H9 (cell line): ENCODE data around the gene TMEM198. TPM values are rescaled to one million over a fixed set of nuclear protein-coding genes. Genes with fewer than 3 reads are reported as not detected.

Experiments
- DNase-seq: peaks from one replicate; pipeline ENCODE4 v3.0.0-alpha.2; 2017
- H2AFZ ChIP-seq: one replicate; pipeline ENCODE4 v1.6.1; 2013; ENCODE audit warnings: mild to moderate bottlenecking, low read length, control low read depth, moderate library complexity
- H2AK5ac ChIP-seq: 2 replicates; pipeline ENCODE4 v1.6.1; 2013; ENCODE audit warnings: low read length, control low read depth, mixed read lengths; ENCODE audit not compliant: insufficient read length
- H2BK120ac ChIP-seq: one replicate; pipeline ENCODE4 v1.6.1; 2013; ENCODE audit warnings: low read depth, mild to moderate bottlenecking, low read length, control low read depth, inconsistent platforms; ENCODE audit not compliant: poor library complexity, severe bottlenecking
- H2BK12ac ChIP-seq: 2 replicates; pipeline ENCODE4 v1.6.1; 2013; ENCODE audit warnings: low read length, control low read depth, mixed read lengths, low read depth; ENCODE audit not compliant: insufficient read length
- H2BK15ac ChIP-seq: 2 replicates; pipeline ENCODE4 v1.6.1; 2013; ENCODE audit warnings: low read depth, low read length, control low read depth
- H2BK20ac ChIP-seq: one replicate; pipeline ENCODE4 v1.6.1; 2013; ENCODE audit warnings: low read depth, mild to moderate bottlenecking, low read length, control low read depth, inconsistent platforms; ENCODE audit not compliant: poor library complexity, severe bottlenecking
- H2BK5ac ChIP-seq: 2 replicates; pipeline ENCODE4 v1.6.1; 2013; ENCODE audit warnings: low read length, control low read depth, mixed read lengths; ENCODE audit not compliant: insufficient read length
- H3K14ac ChIP-seq: 2 replicates; pipeline ENCODE4 v1.6.1; 2013; ENCODE audit warnings: low read length, control low read depth; ENCODE audit not compliant: insufficient read depth
- H3K18ac ChIP-seq: 2 replicates; pipeline ENCODE4 v1.6.1; 2013; ENCODE audit warnings: low read depth, mild to moderate bottlenecking, mixed read lengths, low read length, control low read depth; ENCODE audit not compliant: insufficient read length
- H3K23ac ChIP-seq: 2 replicates; pipeline ENCODE4 v1.6.1; 2013; ENCODE audit warnings: low read length, control low read depth, mixed read lengths, low read depth; ENCODE audit not compliant: insufficient read length
- H3K23me2 ChIP-seq: 2 replicates; pipeline ENCODE4 v1.6.1; 2013; ENCODE audit warnings: low read depth, mild to moderate bottlenecking, mixed read lengths, low read length, control low read depth; ENCODE audit not compliant: insufficient read length, poor library complexity, severe bottlenecking
- H3K27ac ChIP-seq: 2 replicates; pipeline ENCODE4 v1.5.1; 2013; ENCODE audit warnings: low read length, control low read depth, mixed read lengths, low read depth; ENCODE audit not compliant: insufficient read length
- H3K27me3 ChIP-seq: 2 replicates; pipeline ENCODE4 v1.6.1; 2013; ENCODE audit warnings: low read length, control low read depth, inconsistent platforms; ENCODE audit not compliant: insufficient read depth
- H3K4ac ChIP-seq: 2 replicates; pipeline ENCODE4 v1.6.1; 2013; ENCODE audit warnings: low read depth, mild to moderate bottlenecking, control low read depth, inconsistent platforms, low read length, moderate library complexity
- H3K4me1 ChIP-seq: 2 replicates; pipeline ENCODE4 v1.6.1; 2013; ENCODE audit warnings: low read length, control low read depth, inconsistent platforms; ENCODE audit not compliant: insufficient read depth
- H3K4me2 ChIP-seq: 2 replicates; pipeline ENCODE4 v1.6.1; 2013; ENCODE audit warnings: low read length, control low read depth, mixed read lengths; ENCODE audit not compliant: insufficient read length, insufficient read depth
- H3K56ac ChIP-seq: 2 replicates; pipeline ENCODE4 v1.6.1; 2013; ENCODE audit warnings: low read depth, mild to moderate bottlenecking, mixed read lengths, low read length, control low read depth; ENCODE audit not compliant: insufficient read length
- H3K79me1 ChIP-seq: 2 replicates; pipeline ENCODE4 v1.6.1; 2013; ENCODE audit warnings: low read depth, mild to moderate bottlenecking, moderate library complexity, low read length, control low read depth, inconsistent platforms; ENCODE audit not compliant: insufficient read depth, poor library complexity, severe bottlenecking
- H3K79me2 ChIP-seq: 2 replicates; pipeline ENCODE4 v1.6.1; 2013; ENCODE audit warnings: low read length, control low read depth, inconsistent platforms; ENCODE audit not compliant: insufficient read depth
- H3K9ac ChIP-seq: 2 replicates; pipeline ENCODE4 v1.6.1; 2013; ENCODE audit warnings: low read length, control low read depth, mixed read lengths; ENCODE audit not compliant: insufficient read length; ENCODE audit errors: extremely low read depth
- H3K9me3 ChIP-seq: one replicate; pipeline ENCODE4 v1.6.1; 2013; ENCODE audit warnings: low read depth, low read length, inconsistent platforms; ENCODE audit not compliant: control insufficient read depth
- H3T11ph ChIP-seq: one replicate; pipeline ENCODE4 v1.6.1; 2013; ENCODE audit warnings: mild to moderate bottlenecking, low read length, control low read depth, inconsistent platforms
- H4K20me1 ChIP-seq: one replicate; pipeline ENCODE4 v1.6.1; 2013; ENCODE audit not compliant: control insufficient read depth, insufficient read length, insufficient read depth
- H4K5ac ChIP-seq: 2 replicates; pipeline ENCODE4 v1.6.1; 2013; ENCODE audit warnings: low read depth, mild to moderate bottlenecking, mixed read lengths, low read length, control low read depth; ENCODE audit not compliant: insufficient read length
- H4K8ac ChIP-seq: replicated peaks from 2 replicates; pipeline ENCODE4 v1.6.1; 2013; ENCODE audit warnings: low read length, control low read depth, mixed read lengths, low read depth; ENCODE audit not compliant: insufficient read length
- H4K91ac ChIP-seq: 2 replicates; pipeline ENCODE4 v1.6.1; 2013; ENCODE audit warnings: low read depth, mild to moderate bottlenecking, moderate library complexity, mixed read lengths, low read length, control low read depth; ENCODE audit not compliant: insufficient read length
- H3K27ac Mint-ChIP-seq, 3 experiments: 2 replicates in 2 of 3; 3 replicates in 1 of 3; pipeline ENCODE4 v1.8.0; 2020 to 2021; ENCODE audit warnings: mixed read lengths in 3 of 3, mild to moderate bottlenecking in 1 of 3, moderate library complexity in 1 of 3
- H3K27me3 Mint-ChIP-seq: 2 replicates; pipeline ENCODE4 v1.8.0; 2021; ENCODE audit warnings: low read depth, mild to moderate bottlenecking, moderate library complexity, mixed read lengths
- H3K36me3 Mint-ChIP-seq, 3 experiments: 2 replicates in 2 of 3; 3 replicates in 1 of 3; pipeline ENCODE4 v1.8.0; 2020 to 2021; ENCODE audit warnings: low read depth in 3 of 3, mixed read lengths in 3 of 3; ENCODE audit not compliant: insufficient read depth in 1 of 3
- H3K4me1 Mint-ChIP-seq, 2 experiments: 2 replicates each; pipeline ENCODE4 v1.8.0; 2020; ENCODE audit warnings: mixed read lengths in 2 of 2
- H3K4me3 Mint-ChIP-seq, 2 experiments: 2 replicates in 1 of 2; 3 replicates in 1 of 2; pipeline ENCODE4 v1.8.0; 2020 to 2021; ENCODE audit warnings: mild to moderate bottlenecking in 2 of 2, mixed read lengths in 2 of 2, moderate library complexity in 1 of 2
- H3K9me3 Mint-ChIP-seq, 2 experiments: 2 replicates in 1 of 2; 3 replicates in 1 of 2; pipeline ENCODE4 v1.8.0; 2020; ENCODE audit warnings: mild to moderate bottlenecking in 2 of 2, mixed read lengths in 2 of 2, moderate library complexity in 1 of 2
- CTCF ChIP-seq: fragments of 200-600 bp; sonication (generic); conservative IDR thresholded peaks from 3 replicates; pipeline ENCODE4 v1.8.0; 2021; ENCODE audit warnings: antibody characterized with exemption, mild to moderate bottlenecking
- WGBS: extraction: QIAGEN DNeasy Blood & Tissue Kit; methylation state at CpG from one replicate; pipeline ENCODE4 v1.1.7; 2013; ENCODE audit warnings: missing lambda C conversion rate, low lambda C conversion rate, mixed read lengths; ENCODE audit not compliant: insufficient read length; ENCODE audit errors: extremely low coverage; 5-methylcytosine and 5-hydroxymethylcytosine counted together
- total RNA-seq: library from RNA; stranded (reverse); gene quantifications from 2 replicates; pipeline ENCODE4 v1.2.1, GENCODE V29; 2021

TMEM198 gene
- total RNA-seq, 1 experiment from 2014 or later: 7.7 TPM

GRCh38 chr2:219509780-219510511 is 33.9 kb upstream of the TMEM198 start:
- Histone ChIP-seq H2BK20ac (no peak overlapping the region), H2BK12ac (no peak overlapping the region), H2AK5ac (no peak overlapping the region), H3K4me1 (peaks cover 17% of the 10 kb centered on the region; the same call in 1 of the 2 replicates), H3K23me2 (peaks cover 4% of the 10 kb centered on the region), H2BK120ac (no peak overlapping the region), H4K20me1 (peaks cover under 1% of the 10 kb centered on the region), H2BK15ac (no peak overlapping the region), H4K8ac (no peak overlapping the region), H3K27me3 (peaks cover 12% of the 10 kb centered on the region; the same call in 1 of the 2 replicates), H4K91ac (no peak overlapping the region), H3K56ac (no peak overlapping the region), H3T11ph (no peak overlapping the region), H3K79me2 (no peaks in the 10 kb centered on the region), H3K9ac (no peak overlapping the region), H3K9me3 (no peaks in the 10 kb centered on the region), H3K79me1 (no peaks in the 10 kb centered on the region), H2BK5ac (no peak overlapping the region), H3K18ac (no peak overlapping the region), H3K14ac (no peak overlapping the region), H3K23ac (no peak overlapping the region), H3K27ac (no peak overlapping the region), H3K4me2 (peak overlapping the region; percentile 61), H4K5ac (no peak overlapping the region), H3K4ac (no peak overlapping the region), H2AFZ (no peak overlapping the region)
- Mint-ChIP-seq H3K36me3 (peaks cover 2 to 6% (median 4%) of the 10 kb centered on the region in 3 experiments; a peak in 5 of 7 replicates), H3K27me3 (peaks cover 49% of the 10 kb centered on the region), H3K4me1 (peaks cover 65 to 80% of the 10 kb centered on the region in 2 experiments), H3K4me3 (peak overlapping the region; percentile 59 to 81), H3K27ac (peak overlapping the region in 1 of 3 experiments; percentile 89; a peak in 3 of 7 replicates), H3K9me3 (no peaks in the 10 kb centered on the region; a peak in 2 of 5 replicates)
- WGBS: no CpG with 5 or more reads among the region's 26 CpGs
- DNase-seq: peak; percentile 87
- TF ChIP-seq CTCF: peak; percentile 80
